Non-pigmented ciliary epithelial cell (primary cell): ENCODE measurements around the gene D2HGDH.
"Not testable (repeated sequence)": the region's sequence is repeated elsewhere in the genome, so short reads cannot be mapped to it uniquely, and the experiment has no call there.

ENCODE experiments used
- DNase-seq: peaks from one replicate; pipeline ENCODE4 v3.0.0-alpha.2; 2010; ENCODE audit warnings: low read depth

D2HGDH gene

DNA sequence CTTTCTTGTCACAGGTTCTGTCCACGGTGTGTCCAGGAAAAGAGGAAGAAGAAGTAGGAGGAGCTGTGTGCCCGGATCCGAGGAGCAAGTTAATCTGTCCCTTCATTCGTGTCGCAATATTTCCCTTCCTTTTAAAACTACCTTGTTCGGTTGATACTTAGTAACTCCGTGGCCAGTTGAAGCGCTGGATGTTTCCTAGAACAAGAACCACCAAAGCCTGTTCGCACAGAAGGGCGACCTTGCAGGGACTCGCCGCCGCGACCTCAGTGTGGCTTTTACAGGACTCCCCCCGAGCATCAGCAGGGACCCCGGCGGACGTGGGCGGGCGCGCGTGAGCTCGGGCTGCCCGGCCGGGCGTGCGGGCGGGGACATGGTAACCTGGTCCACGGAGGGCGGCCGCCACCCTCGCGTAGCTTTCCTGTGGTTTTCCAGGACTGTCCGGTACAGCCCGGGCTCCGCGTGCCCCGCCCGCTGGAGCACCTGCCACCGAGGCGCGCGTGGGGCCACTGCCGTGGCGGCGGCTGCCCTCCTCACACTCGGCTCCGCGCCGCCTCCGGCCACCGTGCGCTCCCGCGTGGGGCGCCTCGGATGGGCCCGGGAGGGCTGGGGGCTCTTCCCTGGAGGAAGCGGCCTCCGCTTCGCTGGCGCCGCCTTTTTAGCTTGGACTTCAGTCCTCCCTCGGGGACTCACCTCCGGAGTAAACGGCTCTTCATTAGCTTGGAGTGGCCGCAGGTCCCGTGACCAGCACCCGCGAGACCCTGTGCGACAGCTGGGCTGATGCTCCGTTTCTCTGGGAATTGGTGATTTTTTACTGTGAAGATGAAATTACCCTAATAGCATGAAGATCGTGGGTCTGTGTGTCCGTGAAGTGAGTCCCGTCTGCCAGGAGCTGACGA lies 9.2 kb upstream of the D2HGDH start:
- DNase-seq, result no peak

- DNase-seq, result no peak
These were observed 8.0 kb upstream of the D2HGDH start for GRCh38 chr2:241726459-241726858.

GRCh38 chr2:241728000-241728399 lies 6.4 kb upstream of the D2HGDH start:
- DNase-seq, result no peak

DNA sequence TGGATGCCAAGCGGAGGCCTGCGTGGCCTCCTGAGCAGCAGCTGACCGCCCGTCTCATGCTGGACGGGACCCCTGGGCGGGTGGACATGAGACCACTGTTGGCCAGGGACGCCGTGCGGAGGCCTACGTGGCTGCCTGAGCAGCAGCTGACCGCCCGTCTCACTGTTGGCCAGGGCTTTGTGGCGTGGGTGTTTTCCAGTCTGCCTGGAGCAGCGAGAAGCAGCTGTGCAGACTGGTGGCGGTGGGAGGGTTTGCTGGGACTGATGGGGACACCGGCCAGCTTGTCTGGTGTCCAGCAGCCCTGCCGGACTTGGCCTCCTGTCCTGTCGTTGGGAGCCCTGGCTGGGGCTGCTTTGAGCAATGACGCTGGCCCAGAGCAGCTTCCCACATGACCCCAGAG lies 5.8 kb upstream of the D2HGDH start:
- no peak for DNase-seq

- no peak for DNase-seq
These were observed 4.6 kb upstream of the D2HGDH start for GRCh38 chr2:241729868-241730267.

- DNase-seq, result no peak
These were observed 3.6 kb upstream of the D2HGDH start for GRCh38 chr2:241730671-241731293.

DNA sequence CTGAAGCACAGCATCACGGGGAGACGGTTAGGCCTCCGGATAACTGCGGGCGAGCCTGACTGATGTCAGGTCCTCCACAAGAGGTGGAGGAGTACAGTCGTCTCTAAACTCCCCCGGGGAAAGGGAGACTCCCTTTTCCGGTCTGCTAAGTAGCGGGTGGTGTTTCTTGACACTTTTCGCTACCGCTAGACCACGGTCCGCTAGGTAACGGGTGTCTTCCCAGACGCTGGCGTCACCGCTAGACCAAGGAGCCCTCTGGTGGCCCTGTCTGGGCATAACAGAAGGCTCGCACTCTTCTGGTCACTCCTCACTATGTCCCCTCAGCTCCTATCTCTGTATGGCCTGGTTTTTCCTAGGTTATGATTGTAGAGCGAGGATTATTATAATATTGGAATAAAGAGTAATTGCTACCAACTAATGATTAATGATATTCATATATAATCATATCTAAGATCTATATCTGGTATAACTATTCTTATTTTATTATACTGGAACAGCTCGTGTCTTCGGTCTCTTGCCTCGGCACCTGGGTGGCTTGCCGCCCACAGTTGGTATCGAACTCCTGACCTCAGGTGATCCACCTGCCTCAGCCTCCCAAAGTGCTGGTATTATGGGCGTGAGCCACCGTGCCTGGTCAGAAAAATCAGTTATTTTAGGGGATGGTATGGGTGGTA lies 1.8 kb upstream of the D2HGDH start:
- not testable (repeated sequence) for DNase-seq

DNA sequence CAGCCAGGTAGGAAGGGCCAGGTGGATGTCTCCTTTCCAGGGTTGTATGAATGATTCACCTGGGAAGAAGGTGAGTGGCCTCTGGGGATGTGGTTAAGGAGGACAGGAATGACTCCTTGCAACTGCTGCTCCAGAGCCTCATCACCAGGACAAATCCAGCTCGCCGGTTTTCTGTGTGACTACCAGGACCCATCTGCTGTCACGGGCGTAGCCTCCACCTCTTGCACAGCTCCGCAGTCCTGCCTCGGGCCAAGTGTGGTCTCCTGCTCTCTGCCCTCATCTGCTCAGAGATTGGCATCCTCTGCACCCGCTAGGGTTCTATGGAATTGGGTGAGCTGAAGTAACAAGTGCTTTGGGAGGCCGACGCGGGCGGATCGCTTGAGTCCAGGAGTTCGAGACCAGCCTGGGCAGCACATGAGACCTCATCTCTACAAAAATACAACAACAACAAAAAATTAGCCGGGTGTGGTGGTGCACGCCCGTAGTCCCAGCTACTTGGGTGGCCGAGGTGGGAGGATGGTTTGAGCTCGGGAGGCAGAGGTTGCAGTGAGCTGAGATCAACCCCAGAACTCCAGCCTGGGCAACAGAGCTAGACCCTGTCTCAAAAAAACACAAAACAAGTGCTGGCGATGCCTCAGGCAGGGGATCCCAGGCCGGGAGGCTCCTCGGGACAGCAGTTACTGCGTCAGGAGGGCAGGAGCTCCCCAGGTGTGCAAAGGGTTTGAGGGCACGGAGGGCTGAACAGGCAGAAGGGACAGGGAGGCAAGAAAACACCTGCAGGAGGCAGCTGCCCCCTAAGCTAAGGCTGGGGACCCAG lies 831 bp upstream of the D2HGDH start:
- no peak for DNase-seq

- no peak for DNase-seq
These were observed 293 bp upstream of the D2HGDH start for GRCh38 chr2:241734208-241734466.

- no peak for DNase-seq
These were observed 1.7 kb downstream of the D2HGDH start for GRCh38 chr2:241736111-241736510.

GRCh38 chr2:241738040-241738686 lies 3.7 kb downstream of the D2HGDH start:
- DNase-seq, result no peak

- no peak for DNase-seq
These were observed 4.7 kb downstream of the D2HGDH start for GRCh38 chr2:241739177-241739576.

GRCh38 chr2:241739651-241740050 lies 5.2 kb downstream of the D2HGDH start:
- DNase-seq, result no peak

GRCh38 chr2:241741016-241741415 lies 6.6 kb downstream of the D2HGDH start:
- DNase-seq, result no peak

GRCh38 chr2:241742320-241742939 lies 8.0 kb downstream of the D2HGDH start:
- DNase-seq, result no peak

GRCh38 chr2:241743008-241743407 lies 8.6 kb downstream of the D2HGDH start:
- DNase-seq, result not testable (repeated sequence)

DNA sequence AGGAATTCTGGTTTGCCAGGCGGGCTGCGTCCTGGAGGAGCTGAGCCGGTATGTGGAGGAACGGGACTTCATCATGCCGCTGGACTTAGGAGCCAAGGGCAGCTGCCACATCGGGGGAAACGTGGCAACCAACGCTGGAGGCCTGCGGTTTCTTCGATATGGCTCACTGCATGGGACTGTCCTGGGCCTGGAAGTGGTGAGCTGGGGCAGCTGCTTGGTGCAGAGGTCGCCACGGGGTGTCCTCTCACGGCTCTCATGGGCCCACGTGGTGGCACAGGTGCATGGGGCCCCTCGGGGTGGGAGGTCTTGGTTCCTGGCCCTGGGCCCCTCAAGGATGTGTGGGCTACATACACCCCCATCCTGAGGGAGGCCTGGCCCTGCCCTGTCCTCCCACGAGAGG lies 9.2 kb downstream of the D2HGDH start:
- DNase-seq, result no peak

GRCh38 chr2:241744028-241744754 lies 9.8 kb downstream of the D2HGDH start:
- DNase-seq, result no peak

DNA sequence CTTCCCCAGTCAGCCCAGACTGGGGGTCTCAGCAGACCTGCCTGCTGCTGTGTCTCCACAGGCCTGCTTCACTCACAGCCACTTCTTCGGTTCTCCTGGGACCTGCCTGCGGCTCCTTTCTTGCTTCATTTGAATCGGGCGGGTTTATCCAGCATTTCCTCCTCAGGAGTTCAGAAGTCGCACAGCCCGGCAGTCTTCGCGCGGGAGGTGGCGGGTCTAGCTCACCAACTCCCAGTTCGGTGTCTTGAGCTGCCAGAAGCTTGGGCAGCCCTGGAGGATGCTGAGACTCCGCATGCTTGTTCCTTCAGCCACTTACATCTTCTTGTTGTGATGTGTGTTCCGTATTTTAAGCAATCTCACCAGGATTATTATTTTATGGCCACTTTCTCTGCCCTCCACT lies 10.8 kb downstream of the D2HGDH start:
- no peak for DNase-seq

- DNase-seq, result no peak
These were observed 11.7 kb downstream of the D2HGDH start for GRCh38 chr2:241746084-241746483.
